ENCODE measurements around the gene VTI1A. TPM values are rescaled to one million over a fixed set of nuclear protein-coding genes. Genes with fewer than 3 reads are reported as not detected.

VTI1A gene
- total and polyA plus RNA-seq, 9 of the 15 experiments (the other 6 are each of a cell fraction or from before 2014, with no cell fraction given) = 9.3 to 21.4 (median 16.0) TPM

DNA sequence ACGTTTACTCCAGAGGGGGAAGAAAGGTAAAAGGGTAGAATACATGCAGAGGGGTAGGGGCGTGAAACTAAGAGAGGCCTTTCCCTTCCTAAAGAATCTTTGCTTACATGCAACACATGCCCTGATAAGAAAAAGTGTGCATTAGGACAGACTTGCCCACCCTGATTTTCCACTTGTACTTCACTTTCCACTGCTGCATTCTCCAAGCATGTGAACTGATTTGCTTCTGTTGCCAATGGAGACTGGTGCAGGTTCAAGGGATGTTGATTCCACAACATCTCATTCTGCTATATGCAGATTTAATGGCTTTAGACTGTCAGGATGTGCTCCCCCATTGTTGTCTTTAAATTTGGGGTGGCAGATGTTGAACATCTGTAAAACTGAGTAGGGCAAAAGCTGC, 265.5 kb downstream of the VTI1A start (continued):
- TF ChIP-seq, protein P1, sequence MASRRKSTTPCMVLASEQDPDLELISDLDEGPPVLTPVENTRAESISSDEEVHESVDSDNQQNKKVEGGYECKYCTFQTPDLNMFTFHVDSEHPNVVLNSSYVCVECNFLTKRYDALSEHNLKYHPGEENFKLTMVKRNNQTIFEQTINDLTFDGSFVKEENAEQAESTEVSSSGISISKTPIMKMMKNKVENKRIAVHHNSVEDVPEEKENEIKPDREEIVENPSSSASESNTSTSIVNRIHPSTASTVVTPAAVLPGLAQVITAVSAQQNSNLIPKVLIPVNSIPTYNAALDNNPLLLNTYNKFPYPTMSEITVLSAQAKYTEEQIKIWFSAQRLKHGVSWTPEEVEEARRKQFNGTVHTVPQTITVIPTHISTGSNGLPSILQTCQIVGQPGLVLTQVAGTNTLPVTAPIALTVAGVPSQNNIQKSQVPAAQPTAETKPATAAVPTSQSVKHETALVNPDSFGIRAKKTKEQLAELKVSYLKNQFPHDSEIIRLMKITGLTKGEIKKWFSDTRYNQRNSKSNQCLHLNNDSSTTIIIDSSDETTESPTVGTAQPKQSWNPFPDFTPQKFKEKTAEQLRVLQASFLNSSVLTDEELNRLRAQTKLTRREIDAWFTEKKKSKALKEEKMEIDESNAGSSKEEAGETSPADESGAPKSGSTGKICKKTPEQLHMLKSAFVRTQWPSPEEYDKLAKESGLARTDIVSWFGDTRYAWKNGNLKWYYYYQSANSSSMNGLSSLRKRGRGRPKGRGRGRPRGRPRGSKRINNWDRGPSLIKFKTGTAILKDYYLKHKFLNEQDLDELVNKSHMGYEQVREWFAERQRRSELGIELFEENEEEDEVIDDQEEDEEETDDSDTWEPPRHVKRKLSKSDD (conservative IDR thresholded peaks at IDR 0.05; ENCODE audit: low read length) = no peak
- TF ChIP-seq, protein P2, sequence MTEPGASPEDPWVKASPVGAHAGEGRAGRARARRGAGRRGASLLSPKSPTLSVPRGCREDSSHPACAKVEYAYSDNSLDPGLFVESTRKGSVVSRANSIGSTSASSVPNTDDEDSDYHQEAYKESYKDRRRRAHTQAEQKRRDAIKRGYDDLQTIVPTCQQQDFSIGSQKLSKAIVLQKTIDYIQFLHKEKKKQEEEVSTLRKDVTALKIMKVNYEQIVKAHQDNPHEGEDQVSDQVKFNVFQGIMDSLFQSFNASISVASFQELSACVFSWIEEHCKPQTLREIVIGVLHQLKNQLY (CRISPR knock-in tag; conservative IDR thresholded peaks at IDR 0.05) = no peak
- no peak for TF ChIP-seq CTBP1 (IDR thresholded peaks at IDR 0.05; ENCODE audit: borderline replicate concordance)

DNA sequence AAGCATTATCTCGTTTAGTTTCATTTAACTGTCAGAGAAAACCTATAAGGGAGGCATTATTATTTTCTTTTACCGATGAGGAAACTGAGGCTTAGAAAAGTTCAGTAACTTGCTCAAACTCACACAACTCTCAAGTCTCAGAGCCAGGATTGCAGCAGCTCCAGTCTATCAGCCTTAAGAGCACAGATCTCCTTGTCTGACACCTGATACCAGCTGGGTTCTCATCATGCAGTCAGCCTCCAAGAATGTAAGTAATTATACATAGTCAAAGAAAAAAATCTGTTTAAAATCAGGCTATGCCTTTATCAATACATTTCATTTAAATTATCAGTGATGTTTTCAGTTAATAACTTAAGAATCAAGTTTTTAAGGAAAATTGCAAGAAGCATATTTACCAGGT, 266.4 kb downstream of the VTI1A start:
- Histone ChIP-seq H3K27ac (ENCODE audit: extremely low read depth, low read depth, low read length) (no peak overlapping the region), H3K79me2 (ENCODE audit: control insufficient read depth, insufficient read depth, low read length) (no peaks in the 10 kb centered on the region), H3K9me1 (ENCODE audit: control insufficient read depth, insufficient read depth, low read length) (no peaks in the 10 kb centered on the region), H3K4me2 (ENCODE audit: insufficient read depth, low read length) (no peak overlapping the region), H3K4me1 (replicated peaks in 1 of 2; ENCODE audit: control insufficient read depth in 2 of 2, insufficient read depth in 2 of 2, low read length in 2 of 2) (no peaks in the 10 kb centered on the region), H3K36me3 (ENCODE audit: control insufficient read depth, insufficient read depth, low read length) (no peaks in the 10 kb centered on the region), H3K4me3 (no peak overlapping the region), H3K9me3 (replicated peaks; ENCODE audit: control insufficient read depth, insufficient read depth, low read depth, low read length) (no peaks in the 10 kb centered on the region), H4K20me1 (replicated peaks; ENCODE audit: control insufficient read depth, insufficient read depth, low read length) (no peaks in the 10 kb centered on the region), H3K27me3 (ENCODE audit: control insufficient read depth in 2 of 2, insufficient read depth in 2 of 2, low read length in 2 of 2) (no peaks in the 10 kb centered on the region), H2AFZ (ENCODE audit: low read depth, low read length) (no peak overlapping the region), H3K9ac (ENCODE audit: insufficient read depth in 1 of 2, low read depth in 2 of 2, low read length in 2 of 2) (no peak overlapping the region)
- FAIRE-seq = no peak
- POLR2A ChIA-PET = no interaction called here
- 54% methylated on average over 2 of the region's 2 CpGs for WGBS (ENCODE audit: insufficient coverage, low coverage, missing lambda C conversion rate)
- intact Hi-C loops (cut with micrococcal nuclease) (no loop called here), in situ Hi-C loops (cut with MboI) (no loop called here)
- no peak for DNase-seq (ENCODE audit: extremely low read depth in 1 of 4, low spot score in 3 of 4)
- no TSS peak for BruUV-seq (replicated peaks)
- CTCF ChIA-PET (ENCODE audit: low intra/inter-chr PET ratio) = no interaction called here
- no peak for ATAC-seq
- TF ChIP-seq MAFK (IDR thresholded peaks at IDR 0.05; ENCODE audit: low read length) = no peak
- no peak for TF ChIP-seq IFI16 (CRISPR knock-in tag; IDR thresholded peaks at IDR 0.05)
- no peak for TF ChIP-seq CBX8 (IDR thresholded peaks at IDR 0.05; ENCODE audit: borderline replicate concordance, extremely low read depth, low read depth, low read length, poor library complexity, severe bottlenecking)
- TF ChIP-seq SAFB (IDR thresholded peaks at IDR 0.05; ENCODE audit: borderline replicate concordance, low read depth, low read length) = no peak
- no peak for TF ChIP-seq EHMT2 (IDR thresholded peaks at IDR 0.05)
- TF ChIP-seq RNF2 (IDR thresholded peaks at IDR 0.05) = no peak
- no peak for TF ChIP-seq ETV5 (CRISPR knock-in tag; IDR thresholded peaks at IDR 0.05; ENCODE audit: low read depth)
- no peak for TF ChIP-seq DACH1 (IDR thresholded peaks at IDR 0.05; ENCODE audit: partially characterized antibody)
- no peak for TF ChIP-seq ZNF408 (CRISPR knock-in tag; IDR thresholded peaks at IDR 0.05; ENCODE audit: low read depth)
- TF ChIP-seq TAF9B (IDR thresholded peaks at IDR 0.05; ENCODE audit: partially characterized antibody) = no peak
- TF ChIP-seq DMBX1 (CRISPR knock-in tag; IDR thresholded peaks at IDR 0.05; ENCODE audit: borderline replicate concordance) = no peak
- TF ChIP-seq FOXJ3 (CRISPR knock-in tag; IDR thresholded peaks at IDR 0.05) = no peak
- TF ChIP-seq NCOA6 (IDR thresholded peaks at IDR 0.05) = no peak
- TF ChIP-seq HDGF (IDR thresholded peaks at IDR 0.05) = no peak
- TF ChIP-seq TSC22D4 (tag; IDR thresholded peaks at IDR 0.05) = no peak

All from K562 (cell line).